LNCAP (cell line): ENCODE measurements around the gene GRWD1.

Source experiments
- TF ChIP-seq, protein P1 (sequence below): fragments of 450-650 bp; IDR thresholded peaks from 2 replicates; pipeline ENCODE4 v1.5.1; 2017; ENCODE audit warnings: mild to moderate bottlenecking

Gene GRWD1

GRCh38 chr19:48433337-48433736, 12.4 kb upstream of the GRWD1 start:
- TF ChIP-seq, protein P1, sequence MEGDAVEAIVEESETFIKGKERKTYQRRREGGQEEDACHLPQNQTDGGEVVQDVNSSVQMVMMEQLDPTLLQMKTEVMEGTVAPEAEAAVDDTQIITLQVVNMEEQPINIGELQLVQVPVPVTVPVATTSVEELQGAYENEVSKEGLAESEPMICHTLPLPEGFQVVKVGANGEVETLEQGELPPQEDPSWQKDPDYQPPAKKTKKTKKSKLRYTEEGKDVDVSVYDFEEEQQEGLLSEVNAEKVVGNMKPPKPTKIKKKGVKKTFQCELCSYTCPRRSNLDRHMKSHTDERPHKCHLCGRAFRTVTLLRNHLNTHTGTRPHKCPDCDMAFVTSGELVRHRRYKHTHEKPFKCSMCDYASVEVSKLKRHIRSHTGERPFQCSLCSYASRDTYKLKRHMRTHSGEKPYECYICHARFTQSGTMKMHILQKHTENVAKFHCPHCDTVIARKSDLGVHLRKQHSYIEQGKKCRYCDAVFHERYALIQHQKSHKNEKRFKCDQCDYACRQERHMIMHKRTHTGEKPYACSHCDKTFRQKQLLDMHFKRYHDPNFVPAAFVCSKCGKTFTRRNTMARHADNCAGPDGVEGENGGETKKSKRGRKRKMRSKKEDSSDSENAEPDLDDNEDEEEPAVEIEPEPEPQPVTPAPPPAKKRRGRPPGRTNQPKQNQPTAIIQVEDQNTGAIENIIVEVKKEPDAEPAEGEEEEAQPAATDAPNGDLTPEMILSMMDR: no peak

DNA sequence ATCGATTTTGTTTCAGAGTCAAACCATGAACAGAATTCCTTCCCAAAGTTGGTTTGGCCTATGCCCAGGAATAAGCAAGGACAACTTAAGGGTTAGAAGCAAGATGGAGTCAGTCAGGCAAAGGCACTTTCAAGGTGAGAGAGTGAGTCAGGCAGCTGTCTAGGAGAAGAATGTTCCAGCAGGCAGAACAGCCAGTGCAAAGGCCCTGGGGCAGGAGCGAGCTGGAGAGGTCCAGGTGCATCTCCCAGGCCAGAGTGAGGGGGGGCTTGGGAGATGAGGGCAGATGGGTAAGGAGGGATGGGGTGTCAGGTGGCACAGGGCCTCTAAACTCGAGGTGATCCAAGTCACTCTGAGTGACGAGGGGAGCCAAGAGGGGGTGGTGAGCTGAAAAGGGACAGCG, 9.2 kb upstream of the GRWD1 start:
- TF ChIP-seq, protein P1: no peak

DNA sequence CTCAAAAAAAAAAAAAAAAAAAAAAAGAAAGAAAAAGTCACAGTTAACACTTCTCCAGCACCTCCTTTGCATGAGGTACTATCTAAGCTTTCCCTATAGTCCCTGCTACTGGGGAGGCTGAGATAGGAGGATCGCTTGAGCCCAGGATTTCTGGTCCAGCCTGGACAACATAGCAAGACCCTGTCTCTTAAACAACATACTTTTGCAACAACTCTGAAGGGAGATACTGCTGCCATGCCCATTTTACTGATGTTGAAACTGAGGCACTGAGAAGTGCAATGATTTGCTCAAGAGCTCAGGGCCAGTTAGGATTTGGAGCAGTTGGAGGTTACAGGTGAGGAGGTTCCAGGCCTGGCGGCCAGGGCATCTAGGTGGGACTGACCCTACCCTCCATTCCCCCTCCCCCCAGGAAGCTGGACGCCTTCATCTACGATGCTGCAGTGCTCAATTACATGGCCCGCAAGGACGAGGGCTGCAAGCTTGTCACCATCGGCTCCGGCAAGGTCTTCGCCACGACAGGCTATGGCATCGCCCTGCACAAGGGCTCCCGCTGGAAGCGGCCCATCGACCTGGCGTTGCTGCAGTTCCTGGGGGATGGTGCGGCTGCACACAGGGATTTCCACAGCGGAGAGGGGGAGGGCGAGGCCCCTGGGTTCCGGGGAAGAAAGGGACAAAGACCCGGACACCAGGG, 4.3 kb upstream of the GRWD1 start:
- TF ChIP-seq, protein P1: no peak

- TF ChIP-seq, protein P1: no peak
Measured at GRCh38 chr19:48442116-48443035, 3.4 kb upstream of the GRWD1 start.

DNA sequence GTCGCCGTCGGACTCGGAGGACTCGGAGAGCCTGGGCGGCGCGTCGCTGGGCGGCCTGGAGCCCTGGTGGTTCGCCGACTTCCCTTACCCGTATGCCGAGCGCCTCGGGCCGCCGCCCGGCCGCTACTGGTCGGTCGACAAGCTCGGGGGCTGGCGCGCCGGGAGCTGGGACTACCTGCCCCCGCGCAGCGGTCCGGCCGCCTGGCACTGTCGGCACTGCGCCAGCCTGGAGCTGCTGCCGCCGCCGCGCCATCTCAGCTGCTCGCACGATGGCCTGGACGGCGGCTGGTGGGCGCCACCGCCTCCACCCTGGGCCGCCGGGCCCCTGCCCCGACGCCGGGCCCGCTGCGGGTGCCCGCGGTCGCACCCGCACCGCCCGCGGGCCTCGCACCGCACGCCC, 2.5 kb upstream of the GRWD1 start:
- TF ChIP-seq, protein P1: no peak

DNA sequence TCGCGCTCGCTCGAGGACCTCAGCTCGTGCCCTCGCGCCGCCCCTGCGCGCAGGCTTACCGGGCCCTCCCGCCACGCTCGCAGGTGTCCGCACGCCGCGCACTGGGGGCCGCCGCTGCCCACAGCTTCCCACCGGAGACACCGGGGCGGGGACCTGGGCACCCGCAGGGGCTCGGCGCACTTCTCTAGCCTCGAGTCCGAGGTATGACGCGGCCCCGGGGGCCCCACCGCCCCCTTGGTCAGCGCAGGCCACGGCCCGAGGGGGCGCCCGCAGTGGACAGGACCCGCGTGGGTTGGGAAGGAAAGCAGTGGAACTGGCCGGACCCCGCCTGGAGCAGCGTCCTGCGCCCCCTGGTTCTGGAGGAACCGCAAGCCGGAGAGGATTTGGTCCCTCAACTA, 2.1 kb upstream of the GRWD1 start:
- TF ChIP-seq, protein P1: no peak

DNA sequence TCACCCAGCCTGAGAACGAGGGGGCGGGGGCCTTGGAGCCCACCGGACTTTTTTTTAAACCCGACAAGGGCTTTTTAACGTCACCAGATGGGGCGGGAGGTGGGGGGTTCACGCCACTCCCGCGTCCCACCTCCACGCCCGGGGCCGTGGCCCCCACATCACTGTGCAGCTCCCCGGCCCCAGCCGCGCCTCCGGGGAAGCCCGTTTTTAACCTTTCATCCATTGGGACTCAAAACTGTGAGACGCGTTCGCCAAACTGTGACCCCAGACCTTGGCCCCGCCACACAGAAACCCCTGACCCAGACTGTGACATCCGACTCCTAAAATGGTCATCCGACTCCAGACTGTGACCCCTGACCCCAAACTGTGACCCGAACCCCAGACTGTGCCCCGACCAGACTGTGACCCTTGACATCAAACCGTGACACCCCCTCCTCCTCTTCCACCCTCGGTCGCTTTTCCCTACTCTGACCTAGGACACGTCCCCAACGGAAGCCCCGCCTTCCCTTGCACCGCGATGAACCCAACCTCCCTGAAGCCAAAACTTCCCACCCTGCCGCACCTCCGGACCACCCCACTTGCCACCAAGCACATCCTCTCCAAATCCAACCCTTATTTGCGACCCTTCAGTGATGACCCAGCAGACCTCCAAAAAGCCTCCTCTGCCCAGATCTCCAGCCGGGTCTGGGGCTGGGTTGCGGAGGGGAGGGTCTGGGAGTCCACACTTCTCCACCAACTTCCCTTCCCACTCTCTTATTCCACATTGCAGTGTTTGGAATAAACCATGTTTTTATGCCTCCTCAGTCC, 1.5 kb upstream of the GRWD1 start:
- TF ChIP-seq, protein P1: no peak
